HG03025 (cell line): ENCODE results near the gene DUSP28.
"Not testable (repeated sequence)": the region's sequence is repeated elsewhere in the genome, so short reads cannot be mapped to it uniquely, and the experiment has no call there.

Experiments used
- ATAC-seq: cut with Tn5 transposase; IDR thresholded peaks from one replicate; pipeline ENCODE4 v1.9.1; 2021; ENCODE audit warnings: mild to moderate bottlenecking, moderate library complexity; ENCODE audit not compliant: unreplicated experiment, low FRiP score

DUSP28 gene

DNA sequence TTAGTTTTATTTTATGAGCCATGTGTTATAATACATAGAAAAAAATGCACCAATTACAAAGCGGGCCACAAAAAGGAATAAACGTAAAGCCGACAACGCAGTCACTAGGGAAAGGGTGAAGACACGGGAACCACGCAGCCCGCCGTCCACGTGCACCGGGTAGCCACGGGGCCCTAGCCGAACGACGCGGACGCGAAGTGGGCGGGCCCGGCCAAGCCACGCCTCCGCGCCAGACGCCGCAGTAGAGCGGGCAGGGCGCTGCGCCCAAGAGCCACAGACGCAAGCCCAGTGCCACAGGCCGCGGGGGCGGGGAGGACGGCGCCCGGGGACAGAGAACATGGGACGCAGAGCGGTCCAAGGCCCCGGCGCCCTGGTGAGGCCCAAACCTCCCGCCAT, at the start of gene DUSP28:
DUSP28 (plus strand) TSS at position 274 of the 396 bp plus-strand sequence. CDS start 328 bp downstream, outside the sequence.
- ATAC-seq = peak; percentile 55

GRCh38 chr2:240510513-240511210, 49.5 kb upstream of the DUSP28 start:
- no peak for ATAC-seq

DNA sequence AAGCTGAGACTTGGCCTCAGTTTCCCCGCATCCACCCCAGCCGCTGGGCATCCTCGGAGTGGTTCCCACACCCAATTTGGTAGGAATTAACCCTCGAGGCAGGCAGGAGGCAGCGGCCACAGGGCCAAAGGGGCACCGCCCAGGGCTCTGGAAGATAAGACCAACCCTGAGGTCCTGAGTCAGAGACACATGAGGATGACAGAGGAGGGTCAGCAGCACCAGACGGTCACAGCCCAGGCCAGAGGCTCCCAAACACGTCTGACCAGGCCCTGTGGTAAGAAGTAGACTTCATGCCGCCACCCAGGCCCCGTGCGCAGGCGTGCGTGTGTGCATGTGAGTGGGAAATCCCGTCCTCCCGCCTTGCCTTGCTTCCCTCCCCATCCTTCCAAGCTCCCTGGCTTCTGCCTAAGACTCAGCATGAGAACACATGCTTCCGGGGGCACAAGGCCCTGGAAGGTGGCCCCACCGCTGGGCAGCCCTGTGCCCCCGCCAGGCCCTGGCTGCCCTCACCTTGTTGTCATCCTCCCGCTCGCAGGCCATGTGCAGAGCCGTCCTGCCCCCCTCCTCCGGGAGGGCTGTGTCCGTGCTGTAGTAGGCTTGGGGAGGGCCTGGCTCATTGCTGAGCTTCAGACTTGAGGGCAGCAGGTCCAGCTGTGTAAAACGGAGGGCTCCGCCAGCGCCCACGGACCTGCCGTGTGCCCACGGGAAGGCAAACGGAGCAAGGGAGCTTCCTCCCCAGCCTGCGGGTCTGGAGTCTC, 48.6 kb upstream of the DUSP28 start:
- no peak for ATAC-seq

GRCh38 chr2:240512109-240512485, 48.1 kb upstream of the DUSP28 start:
- no peak for ATAC-seq

DNA sequence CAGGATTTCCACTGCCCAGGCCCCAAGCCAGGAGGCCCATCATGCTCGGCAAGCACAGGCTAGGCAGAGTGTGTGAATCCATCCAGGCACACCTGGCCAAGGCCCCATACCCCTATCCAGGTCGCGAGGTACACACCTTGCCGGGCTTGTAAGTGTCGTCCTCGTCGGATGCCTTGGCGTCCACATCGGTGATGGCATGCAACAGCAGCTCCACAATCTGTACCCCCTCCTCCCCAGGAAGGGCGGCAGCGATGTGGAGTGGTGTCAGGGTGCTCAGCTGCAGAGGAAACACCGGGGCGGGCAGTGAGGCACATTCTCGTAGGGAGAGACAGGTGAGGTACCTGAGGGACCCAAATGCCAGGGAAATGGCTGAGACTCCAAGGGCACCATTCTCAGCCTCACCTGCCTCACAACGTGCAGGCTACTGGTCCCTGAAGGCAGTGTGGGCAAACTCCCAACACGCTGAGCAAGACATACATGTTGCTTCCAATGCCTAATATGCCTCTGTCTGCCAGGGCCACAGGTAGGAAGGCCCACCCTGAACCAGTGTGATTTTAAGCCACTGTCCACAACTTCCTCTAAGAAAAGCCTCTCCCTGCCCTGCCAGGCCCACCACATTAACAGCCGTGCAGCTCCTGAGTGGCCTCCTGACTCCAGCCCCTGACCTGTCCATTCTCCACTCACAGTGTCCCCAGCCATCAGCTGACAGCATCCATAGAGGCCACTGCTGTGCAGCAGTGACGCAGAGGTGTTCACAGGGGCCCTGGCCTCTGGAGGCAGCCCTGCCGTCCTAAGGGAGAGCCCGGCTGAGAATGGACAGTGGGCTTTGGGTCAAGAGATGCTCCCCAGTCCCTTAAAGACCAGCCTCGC, 47.3 kb upstream of the DUSP28 start:
- no peak for ATAC-seq

- ATAC-seq = peak; percentile 81
Measured at GRCh38 chr2:240513549-240514287, 46.4 kb upstream of the DUSP28 start.

DNA sequence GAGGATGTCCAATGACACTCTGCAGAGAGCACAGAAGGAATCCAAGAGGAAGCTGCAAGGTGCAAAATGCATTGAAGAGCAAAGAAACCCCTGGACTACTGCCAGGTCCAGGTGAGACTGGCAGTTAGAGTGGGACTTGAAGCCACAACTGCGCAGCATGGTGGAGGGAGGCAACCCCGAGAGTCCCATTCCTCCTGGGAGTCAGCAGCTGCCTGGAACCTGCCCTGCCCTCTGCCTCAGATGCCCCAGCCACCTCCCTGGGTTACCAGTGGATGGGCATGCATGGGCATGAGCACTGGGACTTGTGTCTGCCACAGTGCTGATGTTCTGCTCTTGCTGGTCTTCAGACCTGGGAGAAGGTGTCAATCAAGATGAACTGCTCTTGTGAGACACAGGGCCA, 45.5 kb upstream of the DUSP28 start:
- ATAC-seq = no peak

- ATAC-seq = no peak
Measured at GRCh38 chr2:240517342-240517741, 42.8 kb upstream of the DUSP28 start.

DNA sequence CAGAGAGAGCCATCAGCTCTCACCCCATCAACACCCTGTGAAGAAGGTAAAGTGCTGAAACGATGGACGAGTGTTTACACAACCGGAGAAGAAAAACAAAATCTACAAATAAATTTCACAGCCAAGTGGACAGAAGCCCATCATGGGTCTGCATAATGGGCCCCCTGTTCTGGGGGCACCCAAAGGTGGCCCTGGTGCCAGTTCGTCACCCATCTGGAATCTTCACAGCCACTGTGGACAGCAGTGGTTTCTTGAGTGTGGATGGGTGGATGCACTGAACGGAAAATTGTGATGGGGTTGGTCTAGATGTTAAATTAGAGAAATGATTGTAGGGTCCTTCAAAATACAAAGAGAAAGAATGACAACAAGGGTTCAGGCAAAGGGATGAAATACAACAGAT, 41.2 kb upstream of the DUSP28 start:
- ATAC-seq = no peak

DNA sequence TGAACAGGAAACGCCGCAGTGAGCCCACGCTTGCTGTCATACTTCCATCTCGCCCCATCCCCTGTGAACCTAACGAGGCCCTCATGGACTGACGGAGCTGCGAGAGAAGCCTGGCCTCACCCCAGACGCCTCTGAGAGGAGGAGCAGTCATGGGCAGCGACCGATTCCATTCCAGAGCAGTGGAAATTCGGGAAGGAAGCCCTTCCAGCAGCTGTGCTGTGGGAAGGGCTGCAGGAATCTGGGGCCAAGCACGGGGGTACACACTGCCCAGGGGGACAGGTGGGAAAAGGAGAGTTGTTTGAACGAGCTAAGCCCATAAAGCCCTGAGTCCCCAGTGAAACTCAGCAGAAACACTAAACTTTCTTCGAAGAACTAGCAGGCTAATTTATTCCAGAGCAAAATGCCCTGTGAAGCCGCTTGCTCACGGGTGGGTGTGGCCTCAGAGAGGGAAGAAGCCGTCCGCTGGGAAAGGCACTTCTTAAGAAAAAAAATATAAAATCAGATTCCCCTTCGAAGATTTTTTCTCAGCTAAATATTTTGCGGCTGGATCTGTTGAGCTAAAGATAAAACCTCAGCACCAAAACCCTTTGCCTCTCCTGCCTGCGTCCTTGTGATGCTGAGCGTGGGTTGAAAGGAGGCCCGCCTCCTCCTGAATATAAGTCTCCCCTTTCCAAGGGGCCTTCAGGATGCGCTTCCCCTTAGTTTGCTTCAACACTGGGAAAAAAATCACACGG, 40.6 kb upstream of the DUSP28 start:
- no peak for ATAC-seq

DNA sequence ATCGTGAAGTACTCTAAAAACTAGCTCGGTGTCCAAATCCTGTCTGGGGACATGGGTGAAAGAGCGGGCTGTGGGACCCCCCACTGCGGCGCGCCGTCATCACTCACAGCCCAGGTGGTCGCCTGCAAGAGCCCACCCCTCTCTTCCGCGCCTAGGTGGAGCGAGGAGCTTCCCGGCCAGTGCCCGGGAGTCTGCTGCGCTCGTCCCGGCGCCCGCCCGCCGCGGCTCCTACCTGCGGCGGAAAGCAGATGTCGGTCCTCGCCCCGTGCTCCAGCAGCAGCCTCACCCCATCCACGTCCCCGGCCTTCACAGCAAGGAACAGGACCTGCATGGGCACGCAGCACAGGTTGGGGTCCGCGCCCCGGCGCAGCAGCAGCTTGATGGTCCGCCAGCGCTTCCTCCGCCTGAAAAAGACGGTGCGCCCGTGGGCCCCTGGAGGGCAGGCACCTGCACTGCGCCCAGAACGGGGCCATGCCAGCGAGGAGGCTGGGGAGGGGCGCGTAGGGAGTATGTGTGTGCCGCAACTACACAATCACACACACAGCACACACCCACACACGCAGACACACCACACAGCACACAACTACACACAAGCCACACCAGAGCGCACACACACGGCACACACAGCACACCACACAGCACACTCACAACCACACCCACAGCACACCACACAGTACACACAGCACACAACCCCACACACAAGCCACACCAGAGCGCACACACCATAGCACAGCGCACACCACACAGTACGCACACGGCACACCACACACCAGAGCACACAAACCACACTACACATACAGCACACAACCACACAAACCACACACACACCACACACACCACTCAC, 39.8 kb upstream of the DUSP28 start:
- no peak for ATAC-seq

- ATAC-seq = no peak
Measured at GRCh38 chr2:240520974-240521350, 39.2 kb upstream of the DUSP28 start.

DNA sequence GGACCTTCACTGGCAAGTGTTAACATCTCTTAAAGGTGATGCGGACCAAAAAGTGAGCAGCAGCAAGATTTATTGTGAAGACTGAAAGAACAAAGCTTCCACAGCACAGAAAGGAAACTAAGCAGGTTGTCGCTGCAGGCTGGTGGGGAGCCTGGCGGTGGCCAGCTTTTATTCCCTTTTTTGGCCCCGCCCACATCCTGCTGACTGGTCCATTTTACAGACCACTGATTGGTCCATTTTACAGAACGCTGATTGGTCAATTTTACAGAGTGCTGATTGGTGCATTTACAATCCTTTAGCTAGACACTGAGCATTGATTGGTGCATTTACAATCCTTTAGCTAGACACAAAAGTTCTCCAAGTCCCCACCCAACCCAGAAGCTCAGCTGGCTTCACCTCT, 38.3 kb upstream of the DUSP28 start:
- not testable (repeated sequence) for ATAC-seq

DNA sequence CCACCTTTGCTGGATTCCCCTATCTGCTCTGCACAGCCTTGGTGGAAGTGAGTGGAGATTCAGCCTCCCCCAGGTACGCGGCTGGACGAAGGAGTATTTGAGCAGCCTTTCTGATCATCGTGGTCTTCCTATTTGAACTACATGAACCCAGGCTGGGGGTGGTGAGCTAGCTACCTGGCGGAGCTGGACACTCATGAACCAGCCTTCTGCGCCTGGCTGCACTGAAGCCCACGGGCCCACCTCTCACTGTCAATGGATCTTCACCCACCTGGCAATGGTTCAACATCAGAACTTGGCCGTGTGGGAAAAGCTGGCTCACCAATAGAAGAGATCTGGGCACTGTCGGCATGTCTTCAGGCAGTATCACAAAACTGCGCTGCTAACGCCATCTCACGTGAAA, 37.8 kb upstream of the DUSP28 start:
- ATAC-seq = no peak

DNA sequence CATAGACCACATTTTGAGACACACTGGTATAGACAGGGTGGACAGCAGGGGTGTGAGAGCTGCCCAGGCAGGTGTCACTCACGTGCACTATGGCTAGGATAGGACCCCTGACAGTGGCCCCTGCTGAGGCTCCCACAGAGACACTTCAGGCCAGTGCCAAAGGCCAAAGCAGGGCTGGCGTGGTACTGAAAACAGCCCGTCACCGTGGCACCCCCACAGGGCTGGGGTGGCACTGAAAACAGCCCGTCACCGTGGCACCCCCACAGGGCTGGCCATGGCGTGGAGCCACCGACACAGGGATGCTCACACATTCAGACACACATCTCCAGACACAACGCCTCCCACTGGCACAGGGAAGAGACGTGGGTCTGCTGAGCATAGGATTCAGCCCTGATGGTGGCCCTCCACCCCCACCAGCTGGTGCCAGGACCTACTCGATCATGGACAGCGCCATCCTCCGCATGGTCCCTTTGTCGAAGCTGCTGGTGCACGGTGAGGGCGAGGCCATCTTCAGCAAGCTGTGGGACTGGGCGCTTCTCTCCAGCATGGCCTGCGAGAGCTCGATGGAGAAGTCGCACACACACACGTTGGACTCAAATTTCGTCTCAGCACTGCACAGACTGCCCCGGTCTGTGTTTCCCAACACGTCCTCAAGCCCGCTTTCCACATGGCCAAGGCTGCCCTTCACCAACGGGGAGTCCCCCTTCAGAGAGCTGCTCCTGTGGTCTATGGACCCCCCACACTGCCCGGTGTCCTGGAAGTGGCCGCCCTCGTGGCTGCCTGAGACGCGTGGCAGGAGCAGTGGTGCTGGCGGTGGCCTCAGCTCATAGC, 36.5 kb upstream of the DUSP28 start:
- no peak for ATAC-seq

- no peak for ATAC-seq
Measured at GRCh38 chr2:240524963-240525718, 35.0 kb upstream of the DUSP28 start.

DNA sequence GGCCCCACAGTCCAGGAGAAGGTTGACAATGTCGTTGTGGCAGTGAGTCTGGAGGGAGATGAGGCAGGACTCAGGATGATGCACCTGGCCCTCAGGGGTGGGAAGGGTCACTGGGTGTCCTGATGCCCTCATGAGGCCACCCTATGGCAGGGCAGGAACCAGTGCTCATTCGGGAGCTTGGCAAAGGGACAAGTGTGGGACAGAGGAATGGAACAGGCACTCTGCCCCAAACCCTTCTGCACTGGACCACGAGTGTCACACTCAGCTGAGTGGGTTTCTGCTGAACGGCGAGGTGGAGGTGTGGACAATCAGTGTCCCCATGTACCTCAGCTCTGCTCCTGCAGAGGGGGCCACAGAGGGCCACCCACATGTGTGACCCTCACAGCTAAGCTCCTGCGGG, 34.4 kb upstream of the DUSP28 start:
- no peak for ATAC-seq
